Hair follicle dermal papilla cell (primary cell): ENCODE results near the gene AGBL5. TPM values are rescaled to one million over a fixed set of nuclear protein-coding genes. Genes with fewer than 3 reads are reported as not detected.

Source experiments
- total RNA-seq: library from RNA; depleted of rRNA; stranded (reverse); fragments of >200 nt; gene quantifications from 2 replicates; pipeline ENCODE4 v1.2.3, GENCODE V29; 2012

Gene AGBL5, protein sequence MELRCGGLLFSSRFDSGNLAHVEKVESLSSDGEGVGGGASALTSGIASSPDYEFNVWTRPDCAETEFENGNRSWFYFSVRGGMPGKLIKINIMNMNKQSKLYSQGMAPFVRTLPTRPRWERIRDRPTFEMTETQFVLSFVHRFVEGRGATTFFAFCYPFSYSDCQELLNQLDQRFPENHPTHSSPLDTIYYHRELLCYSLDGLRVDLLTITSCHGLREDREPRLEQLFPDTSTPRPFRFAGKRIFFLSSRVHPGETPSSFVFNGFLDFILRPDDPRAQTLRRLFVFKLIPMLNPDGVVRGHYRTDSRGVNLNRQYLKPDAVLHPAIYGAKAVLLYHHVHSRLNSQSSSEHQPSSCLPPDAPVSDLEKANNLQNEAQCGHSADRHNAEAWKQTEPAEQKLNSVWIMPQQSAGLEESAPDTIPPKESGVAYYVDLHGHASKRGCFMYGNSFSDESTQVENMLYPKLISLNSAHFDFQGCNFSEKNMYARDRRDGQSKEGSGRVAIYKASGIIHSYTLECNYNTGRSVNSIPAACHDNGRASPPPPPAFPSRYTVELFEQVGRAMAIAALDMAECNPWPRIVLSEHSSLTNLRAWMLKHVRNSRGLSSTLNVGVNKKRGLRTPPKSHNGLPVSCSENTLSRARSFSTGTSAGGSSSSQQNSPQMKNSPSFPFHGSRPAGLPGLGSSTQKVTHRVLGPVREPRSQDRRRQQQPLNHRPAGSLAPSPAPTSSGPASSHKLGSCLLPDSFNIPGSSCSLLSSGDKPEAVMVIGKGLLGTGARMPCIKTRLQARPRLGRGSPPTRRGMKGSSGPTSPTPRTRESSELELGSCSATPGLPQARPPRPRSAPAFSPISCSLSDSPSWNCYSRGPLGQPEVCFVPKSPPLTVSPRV
- 28.9 and 29.5 TPM in 2 replicates for total RNA-seq

DNA sequence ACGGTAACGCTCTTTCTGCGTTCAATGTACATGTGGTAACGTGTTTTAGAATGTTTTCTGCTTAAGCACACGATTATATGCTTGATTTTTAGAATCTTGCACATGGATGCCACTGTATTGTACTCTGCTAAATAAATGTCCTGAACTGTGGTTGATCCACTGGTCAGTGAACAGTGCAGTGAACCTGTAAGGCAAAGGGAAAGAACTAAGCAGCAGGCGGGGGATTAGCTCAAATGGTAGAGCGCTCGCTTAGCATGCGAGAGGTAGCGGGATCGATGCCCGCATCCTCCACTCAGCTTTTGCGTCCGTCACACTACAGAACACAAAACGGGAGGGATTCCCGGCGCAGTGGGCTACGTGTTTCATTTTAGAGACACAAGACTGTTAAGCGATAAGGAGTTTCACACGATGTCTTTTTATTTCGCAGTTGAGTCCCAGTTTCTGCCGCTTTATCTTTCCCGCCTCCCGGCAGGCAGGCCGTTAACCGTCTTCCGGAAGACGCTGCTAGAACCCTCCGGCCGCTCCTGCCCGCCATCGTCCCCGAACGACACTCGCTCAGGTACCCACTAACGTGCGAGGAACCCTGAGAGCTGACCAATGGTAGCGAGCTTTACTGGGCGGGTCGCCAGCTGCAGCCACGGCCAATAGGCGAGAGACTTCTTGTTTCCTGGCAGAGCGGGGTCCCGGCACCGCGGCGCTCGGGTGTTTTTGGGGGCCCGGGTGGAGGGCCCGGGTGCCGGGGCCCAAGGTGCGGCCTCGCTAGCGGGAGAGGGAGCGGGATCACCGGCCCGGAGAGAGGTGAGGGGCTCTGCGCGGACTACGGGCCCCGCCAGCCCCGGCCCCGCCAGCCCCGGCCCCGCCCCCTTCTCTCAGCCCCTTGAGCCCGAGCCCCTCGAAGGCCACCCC, at the start of gene AGBL5:
Gene AGBL5 (plus strand): TSS at position 673 of the 906 bp plus-strand sequence. CDS start 1,291 bp downstream, outside the sequence.

DNA sequence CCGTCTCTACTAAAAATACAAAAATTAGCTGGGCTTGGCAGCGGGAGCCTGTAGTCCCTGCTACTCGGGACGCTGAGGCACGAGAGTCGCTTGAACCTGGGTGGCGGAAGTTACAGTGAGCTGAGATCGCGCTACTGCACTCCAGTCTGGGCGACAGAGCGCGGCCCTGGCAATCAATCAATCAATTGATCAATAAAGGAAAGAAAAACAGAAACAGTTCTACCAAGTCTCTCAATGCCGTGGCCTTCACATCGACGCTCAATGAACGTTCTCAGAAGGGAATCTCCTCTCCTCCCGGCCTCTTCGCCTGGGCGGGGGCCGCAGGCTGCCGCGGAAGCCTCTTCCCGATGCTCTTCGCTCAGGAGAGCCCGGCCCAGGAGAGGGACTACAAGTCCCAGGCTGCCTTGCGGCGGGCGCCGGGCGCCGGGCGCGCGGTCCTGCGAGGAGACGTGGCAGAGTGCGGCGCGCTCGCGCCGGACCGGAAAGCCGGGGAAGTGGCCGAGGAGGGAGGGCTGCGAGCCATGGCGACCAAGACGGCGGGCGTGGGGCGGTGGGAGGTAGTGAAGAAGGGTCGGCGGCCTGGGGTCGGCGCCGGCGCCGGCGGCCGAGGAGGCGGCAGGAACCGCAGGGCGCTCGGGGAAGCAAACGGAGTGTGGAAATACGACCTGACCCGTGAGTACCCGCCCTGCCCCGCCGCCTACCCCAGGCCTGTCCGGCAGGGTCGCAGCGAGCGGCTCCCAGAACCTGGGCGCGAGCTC, 18.8 kb upstream of the AGBL5 start, which contains the start of gene TMEM214:
Gene TMEM214 (plus strand): TSS at position 471 of the 758 bp plus-strand sequence. CDS start 51 bp downstream, at position 522.

DNA sequence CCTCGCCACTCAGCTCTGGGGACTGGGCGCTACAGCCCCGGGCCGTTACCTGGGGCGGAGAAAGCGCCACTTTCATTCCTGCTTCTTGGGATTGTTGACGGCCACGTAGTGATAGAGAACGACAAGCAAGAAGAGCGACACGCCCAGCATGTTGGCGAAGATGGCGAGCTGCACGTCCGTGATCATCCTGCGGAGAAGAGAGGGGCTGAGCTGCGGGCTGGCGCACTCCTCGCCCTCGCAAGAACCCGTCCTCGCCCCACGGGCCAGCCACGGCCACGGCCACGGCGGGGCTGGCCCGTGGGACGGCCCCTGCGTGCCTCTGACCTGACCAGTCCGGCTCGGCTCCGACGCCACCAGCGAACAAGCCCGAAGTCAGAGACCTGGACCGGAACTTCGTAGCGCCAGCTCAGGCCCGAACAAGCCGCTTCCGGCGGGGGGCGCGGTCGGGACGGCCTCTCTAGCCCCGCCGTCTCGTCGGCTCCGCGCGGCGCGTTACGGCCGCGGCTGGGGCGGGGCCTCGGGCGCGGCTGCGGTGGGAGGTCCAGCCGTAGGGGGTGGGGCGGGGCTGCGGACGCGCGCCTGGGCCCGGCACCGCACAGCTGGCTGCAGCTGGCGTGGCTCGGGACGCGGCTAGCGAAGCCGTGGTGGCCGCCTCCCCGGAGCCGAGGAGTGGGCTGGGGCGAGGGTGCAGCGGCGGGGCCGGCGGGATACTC, 20.0 kb downstream of the AGBL5 start, which contains the start of gene OST4:
Gene OST4 (minus strand): TSS at position 378 of the 713 bp plus-strand sequence.

DNA sequence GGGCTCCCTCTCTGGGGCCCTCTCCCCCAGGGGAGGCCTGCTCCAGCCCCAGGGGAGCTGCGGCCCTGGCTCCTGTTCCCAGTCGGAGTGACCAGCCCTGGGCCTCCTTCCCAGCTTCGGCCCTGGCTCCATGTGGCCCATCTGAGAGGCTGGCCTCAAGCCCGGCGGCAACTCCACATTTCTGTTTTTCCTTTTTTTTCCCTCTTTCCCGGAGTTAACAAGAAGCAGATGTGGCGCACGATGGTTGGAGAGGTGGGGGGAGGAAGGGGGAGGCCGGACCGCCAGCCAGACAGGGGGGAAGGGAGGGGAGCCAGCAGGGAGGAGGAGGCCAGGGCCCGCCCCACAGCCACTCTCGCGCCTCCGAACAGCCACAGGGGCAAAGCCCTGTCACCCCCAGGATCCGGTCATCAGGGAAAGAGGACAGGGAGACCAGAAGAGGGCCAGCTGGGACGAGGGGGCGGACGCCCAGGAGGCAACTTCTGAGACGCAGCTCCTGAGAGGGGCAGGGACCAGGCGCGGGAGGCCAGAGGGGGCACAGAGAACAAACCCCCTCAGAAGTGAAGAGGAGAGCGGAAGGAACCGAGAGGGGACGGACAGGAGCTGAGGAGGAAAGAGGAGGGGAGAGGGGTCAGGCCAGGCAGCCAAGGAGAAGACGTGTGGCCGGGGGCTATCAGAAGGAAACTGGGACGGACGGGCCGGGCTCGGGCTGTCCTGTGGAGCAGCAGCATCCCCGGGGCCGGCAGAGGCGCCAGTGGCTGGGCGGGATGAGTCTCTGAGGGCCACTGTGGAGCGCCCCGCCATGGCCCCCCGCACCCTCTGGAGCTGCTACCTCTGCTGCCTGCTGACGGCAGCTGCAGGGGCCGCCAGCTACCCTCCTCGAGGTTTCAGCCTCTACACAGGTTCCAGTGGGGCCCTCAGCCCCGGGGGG, 27.1 kb downstream of the AGBL5 start, which contains the start of gene EMILIN1:
Gene EMILIN1 (plus strand): TSS at position 349 of the 928 bp plus-strand sequence. CDS start 451 bp downstream, at position 800.

DNA sequence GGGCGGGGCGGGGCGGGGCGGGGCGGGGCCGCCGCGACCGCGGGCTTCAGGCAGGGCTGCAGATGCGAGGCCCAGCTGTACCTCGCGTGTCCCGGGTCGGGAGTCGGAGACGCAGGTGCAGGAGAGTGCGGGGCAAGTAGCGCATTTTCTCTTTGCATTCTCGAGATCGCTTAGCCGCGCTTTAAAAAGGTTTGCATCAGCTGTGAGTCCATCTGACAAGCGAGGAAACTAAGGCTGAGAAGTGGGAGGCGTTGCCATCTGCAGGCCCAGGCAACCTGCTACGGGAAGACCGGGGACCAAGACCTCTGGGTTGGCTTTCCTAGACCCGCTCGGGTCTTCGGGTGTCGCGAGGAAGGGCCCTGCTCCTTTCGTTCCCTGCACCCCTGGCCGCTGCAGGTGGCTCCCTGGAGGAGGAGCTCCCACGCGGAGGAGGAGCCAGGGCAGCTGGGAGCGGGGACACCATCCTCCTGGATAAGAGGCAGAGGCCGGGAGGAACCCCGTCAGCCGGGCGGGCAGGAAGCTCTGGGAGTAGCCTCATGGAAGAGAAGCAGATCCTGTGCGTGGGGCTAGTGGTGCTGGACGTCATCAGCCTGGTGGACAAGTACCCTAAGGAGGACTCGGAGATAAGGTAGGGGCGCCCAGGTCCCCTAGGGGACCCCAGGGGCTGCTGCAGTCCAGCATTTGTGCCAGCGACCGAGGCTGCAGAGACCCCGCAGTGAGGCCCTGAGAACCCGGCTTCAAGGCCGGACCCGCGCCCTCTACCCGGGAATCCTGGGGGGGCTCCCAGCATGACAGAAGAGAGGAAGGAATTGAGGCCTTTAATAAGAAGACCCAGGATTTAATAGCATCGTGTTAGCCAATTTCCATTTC, 35.5 kb downstream of the AGBL5 start, which contains the start of gene KHK:
Gene KHK (plus strand): TSS at position 49 of the 870 bp plus-strand sequence. CDS start 488 bp downstream, at position 537.

DNA sequence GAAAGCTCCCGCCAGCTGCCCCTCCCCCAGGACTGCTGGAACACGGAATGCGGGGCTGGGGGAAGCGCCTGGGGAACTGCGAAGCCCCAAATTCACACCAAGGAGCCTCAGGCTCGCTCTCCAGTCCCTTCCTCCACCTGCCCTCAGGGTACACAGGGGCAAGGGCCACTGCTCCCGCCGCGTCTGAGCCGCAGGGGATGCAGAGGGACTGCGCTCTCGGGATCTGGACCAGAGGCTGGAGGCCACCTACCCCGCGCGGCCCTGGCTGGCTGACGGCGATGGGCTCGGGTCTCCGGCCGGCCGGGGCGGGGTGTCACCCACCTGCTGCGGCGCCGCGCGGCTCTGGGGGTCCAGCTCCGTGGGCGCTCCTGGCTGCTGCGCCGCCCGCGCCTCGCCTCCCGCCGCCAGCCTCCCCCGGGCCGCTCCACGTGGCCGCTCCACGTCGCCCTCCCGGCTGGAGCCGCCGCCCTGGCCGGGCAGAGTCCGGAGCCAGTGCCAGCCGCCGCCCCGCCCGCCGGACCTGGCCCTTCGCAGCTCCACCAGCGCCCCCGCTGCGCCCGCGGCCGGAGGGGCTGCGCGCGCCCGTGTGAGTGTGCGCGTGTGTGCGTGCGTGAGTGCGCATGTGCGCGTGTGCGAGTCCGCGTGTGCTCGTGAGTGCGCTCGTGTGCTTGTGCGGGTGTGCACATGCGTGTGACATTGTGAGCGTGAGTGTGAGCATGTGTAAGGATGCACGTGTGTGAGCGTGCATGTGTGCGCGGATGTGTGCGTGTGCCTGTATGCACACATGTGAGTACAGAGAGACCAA, 67.3 kb downstream of the AGBL5 start, which contains the start of gene CGREF1:
Gene CGREF1 (minus strand): TSS at position 604 of the 805 bp plus-strand sequence. CDS start 14,762 bp downstream, outside the sequence.

Other genes starting within 250 kb of the AGBL5 start
- not detected in 2 replicates for gene DPYSL5, start 203.5 kb upstream of the AGBL5 start, total RNA-seq
- gene MAPRE3, start 81.0 kb upstream of the AGBL5 start, total RNA-seq, result 3.4 and 6.0 TPM in 2 replicates
- gene TMEM214, start 18.7 kb upstream of the AGBL5 start, total RNA-seq, result 65.7 and 77.4 TPM in 2 replicates
- gene OST4, start 20.0 kb downstream of the AGBL5 start, total RNA-seq, result 145 and 193 TPM in 2 replicates
- 147 and 151 TPM in 2 replicates for gene EMILIN1, start 26.9 kb downstream of the AGBL5 start, total RNA-seq
- 0.32 and 0.36 TPM in 2 replicates for gene KHK, start 35.1 kb downstream of the AGBL5 start, total RNA-seq
- gene CGREF1, start 67.5 kb downstream of the AGBL5 start, total RNA-seq, result 1.5 and 1.9 TPM in 2 replicates
- 0.24 TPM in 1 of 2 replicates, not detected in the other for gene ABHD1, start 72.1 kb downstream of the AGBL5 start, total RNA-seq
- 43.2 and 45.2 TPM in 2 replicates for gene PREB, start 83.0 kb downstream of the AGBL5 start, total RNA-seq
- not detected in 2 replicates for gene PRR30, start 87.7 kb downstream of the AGBL5 start, total RNA-seq
- not detected in 2 replicates for gene TCF23, start 97.3 kb downstream of the AGBL5 start, total RNA-seq
- gene ATRAID, start 160.4 kb downstream of the AGBL5 start, total RNA-seq, result 153 TPM in 2 replicates
- gene SLC5A6, start 160.6 kb downstream of the AGBL5 start, total RNA-seq, result 17.0 and 19.8 TPM in 2 replicates
- gene CAD, start 165.7 kb downstream of the AGBL5 start, total RNA-seq, result 33.2 and 44.8 TPM in 2 replicates
- not detected in 2 replicates for gene SLC30A3, start 211.4 kb downstream of the AGBL5 start, total RNA-seq
- not detected in 2 replicates for gene DNAJC5G, start 223.8 kb downstream of the AGBL5 start, total RNA-seq
- not detected in 2 replicates for gene TRIM54, start 230.8 kb downstream of the AGBL5 start, total RNA-seq